Mesodermal cell (in vitro differentiated cells): Measurements from ENCODE around the gene AGBL4.

ENCODE experiments used
- H3K27ac ChIP-seq: 2 replicates; pipeline ENCODE4 v1.7.0; 2013; ENCODE audit warnings: mild to moderate bottlenecking, low read depth, low read length, moderate library complexity; ENCODE audit not compliant: severe bottlenecking
- H3K36me3 ChIP-seq: 2 replicates; pipeline ENCODE4 v1.7.1; 2013; ENCODE audit warnings: mild to moderate bottlenecking, low read length, moderate library complexity; ENCODE audit not compliant: control insufficient read depth, insufficient read depth
- H3K4me1 ChIP-seq: one replicate; pipeline ENCODE4 v1.7.1; 2013; ENCODE audit warnings: mild to moderate bottlenecking, low read length; ENCODE audit not compliant: insufficient read depth, control insufficient read depth, poor library complexity, severe bottlenecking
- H3K4me3 ChIP-seq: 2 replicates; pipeline ENCODE4 v1.7.0; 2013; ENCODE audit warnings: low read length, control low read depth, mild to moderate bottlenecking; ENCODE audit not compliant: insufficient read depth, poor library complexity, severe bottlenecking; ENCODE audit errors: extremely low read depth
- H3K9me3 ChIP-seq: 2 replicates; pipeline ENCODE4 v1.7.1; 2013; ENCODE audit warnings: mild to moderate bottlenecking, low read length, moderate library complexity; ENCODE audit not compliant: control insufficient read depth
- WGBS, 2 experiments: methylation state at CpG; one replicate each; pipeline ENCODE4 v1.1.5; 2013; ENCODE audit warnings: missing lambda C conversion rate in 2 of 2; ENCODE audit not compliant: insufficient coverage in 2 of 2; 5-methylcytosine and 5-hydroxymethylcytosine counted together

AGBL4 gene

GRCh38 chr1:49111931-49112330 is 911.8 kb downstream of the AGBL4 start:
- Histone ChIP-seq H3K27ac (no peak overlapping the region), H3K9me3 (peaks cover 32% of the 10 kb centered on the region), H3K36me3 (no peaks in the 10 kb centered on the region), H3K4me3 (no peak overlapping the region), H3K4me1 (no peaks in the 10 kb centered on the region)
- WGBS, 2 experiments = no CpG with 5 or more reads among the region's 1 CpG

DNA sequence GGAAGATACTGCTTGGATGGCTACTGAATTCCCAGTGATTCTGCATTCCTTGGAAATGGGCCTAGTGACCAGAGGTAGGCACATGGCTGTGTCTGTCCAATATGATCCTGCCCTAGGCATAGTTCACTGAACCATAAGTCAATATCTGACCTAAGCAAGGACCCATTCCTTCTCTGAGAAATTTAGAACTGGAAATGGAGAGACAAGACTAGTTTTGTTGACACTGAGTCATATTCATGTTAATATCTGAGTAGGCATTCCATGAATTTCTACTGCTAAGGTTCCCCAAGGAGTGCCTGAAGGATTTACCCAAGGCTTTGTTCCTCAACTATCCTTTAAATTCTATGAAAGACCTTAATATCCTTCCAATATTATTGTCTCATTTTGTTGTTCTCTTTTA is 917.3 kb downstream of the AGBL4 start:
- no peaks in the 10 kb centered on the region for H3K36me3 ChIP-seq
- no peak overlapping the region for H3K4me3 ChIP-seq
- H3K9me3 ChIP-seq = peaks cover 32% of the 10 kb centered on the region
- H3K4me1 ChIP-seq = no peaks in the 10 kb centered on the region
- no peak overlapping the region for H3K27ac ChIP-seq

- WGBS, 2 experiments = 33% methylated on average over 1 of the region's 3 CpGs; no CpG with 5 or more reads in 1 of the 2 experiments
- no peak overlapping the region for H3K27ac ChIP-seq
- no peaks in the 10 kb centered on the region for H3K36me3 ChIP-seq
- H3K4me1 ChIP-seq = no peaks in the 10 kb centered on the region
- no peak overlapping the region for H3K4me3 ChIP-seq
- peaks cover 34% of the 10 kb centered on the region for H3K9me3 ChIP-seq
Measured at GRCh38 chr1:49104575-49104974, 919.2 kb downstream of the AGBL4 start.

DNA sequence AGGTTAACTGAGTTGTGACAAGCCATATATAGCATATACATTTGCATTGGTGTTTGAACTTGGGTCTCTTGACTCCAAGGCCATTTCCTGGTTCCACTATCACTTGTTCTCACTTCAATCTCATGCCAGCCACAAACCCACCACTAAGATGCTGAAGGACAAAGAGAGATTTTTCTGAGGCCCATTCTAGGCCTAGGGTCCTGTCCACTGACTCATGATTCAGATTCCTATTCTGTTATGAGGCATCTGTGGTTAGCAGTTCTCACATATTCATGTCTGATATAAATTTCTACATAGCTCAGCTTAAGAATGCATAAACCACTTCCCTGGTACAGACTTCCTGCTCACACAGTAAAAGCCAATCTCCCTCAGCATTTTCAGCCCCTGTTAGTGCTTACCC is 921.0 kb downstream of the AGBL4 start:
- Histone ChIP-seq H3K9me3 (peaks cover 32% of the 10 kb centered on the region), H3K4me1 (no peaks in the 10 kb centered on the region), H3K4me3 (no peak overlapping the region), H3K36me3 (no peaks in the 10 kb centered on the region), H3K27ac (no peak overlapping the region)

DNA sequence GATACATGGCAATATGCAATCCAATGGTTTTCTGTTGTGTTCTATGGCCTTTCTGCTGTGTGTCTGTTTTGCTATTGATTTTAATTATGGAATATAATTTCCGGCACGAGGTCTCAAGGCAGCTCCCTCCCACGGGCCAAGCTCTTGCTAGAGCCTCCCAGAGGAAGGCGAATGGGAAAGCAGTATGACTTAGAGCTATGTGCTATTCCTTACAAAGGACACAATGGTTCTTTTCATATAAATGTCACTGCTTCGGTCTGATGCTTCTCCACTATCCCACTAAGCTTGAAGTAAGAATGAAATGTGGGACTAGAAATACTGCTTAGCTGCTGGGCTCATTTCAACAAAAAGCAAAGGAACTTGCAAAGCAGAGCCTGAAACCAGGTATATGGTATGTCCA is 924.9 kb downstream of the AGBL4 start:
- Histone ChIP-seq H3K4me3 (no peak overlapping the region), H3K4me1 (no peaks in the 10 kb centered on the region)
- 78% methylated on average over 4 of the region's 5 CpGs; no CpG with 5 or more reads in 1 of the 2 experiments for WGBS, 2 experiments

GRCh38 chr1:49086327-49086726 is 937.4 kb downstream of the AGBL4 start:
- Histone ChIP-seq H3K4me1 (no peaks in the 10 kb centered on the region), H3K27ac (no peak overlapping the region), H3K36me3 (no peaks in the 10 kb centered on the region), H3K9me3 (peaks cover 22% of the 10 kb centered on the region), H3K4me3 (no peak overlapping the region)
- WGBS, 2 experiments = 85% methylated on average over 2 of the region's 2 CpGs; no CpG with 5 or more reads in 1 of the 2 experiments

More for the DNA sequence above, 924.9 kb downstream of the AGBL4 start:
- Histone ChIP-seq H3K9me3 (peaks cover 25% of the 10 kb centered on the region), H3K27ac (no peak overlapping the region), H3K36me3 (no peaks in the 10 kb centered on the region)

GRCh38 chr1:49085079-49085478 is 938.7 kb downstream of the AGBL4 start:
- WGBS, 2 experiments = 52 to 69% methylated on average over 2 of the region's 3 CpGs

DNA sequence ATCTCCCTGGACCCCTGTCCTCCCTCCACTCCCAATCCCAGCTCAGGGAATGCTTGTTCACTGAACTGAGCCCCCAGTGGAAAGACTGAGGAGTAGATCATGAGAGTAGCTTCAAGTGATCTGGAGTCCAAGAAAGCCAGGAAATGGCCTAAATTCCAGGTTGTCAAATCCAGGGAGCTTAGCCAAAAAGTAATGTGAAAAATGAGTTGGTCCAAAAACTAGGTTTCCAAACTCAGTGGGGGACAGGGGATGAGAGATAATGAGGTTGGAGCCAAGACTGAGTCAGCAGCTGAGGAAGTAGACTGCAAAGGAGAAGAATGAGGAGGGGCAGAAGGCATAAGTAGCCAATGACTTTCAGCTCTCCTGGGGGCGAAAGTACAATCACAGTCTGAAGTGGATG is 963.0 kb downstream of the AGBL4 start:
- Histone ChIP-seq H3K9me3 (peaks cover 24% of the 10 kb centered on the region), H3K4me1 (no peaks in the 10 kb centered on the region), H3K27ac (no peak overlapping the region), H3K36me3 (no peaks in the 10 kb centered on the region), H3K4me3 (no peak overlapping the region)
- 80 to 83% methylated on average over 1 of the region's 1 CpG for WGBS, 2 experiments

More at GRCh38 chr1:49085079-49085478, 938.7 kb downstream of the AGBL4 start:
- Histone ChIP-seq H3K27ac (no peak overlapping the region), H3K4me3 (no peak overlapping the region), H3K36me3 (no peaks in the 10 kb centered on the region), H3K4me1 (no peaks in the 10 kb centered on the region), H3K9me3 (peaks cover 22% of the 10 kb centered on the region)

GRCh38 chr1:49059087-49059486 is 964.7 kb downstream of the AGBL4 start:
- Histone ChIP-seq H3K4me3 (no peak overlapping the region), H3K36me3 (no peaks in the 10 kb centered on the region), H3K4me1 (no peaks in the 10 kb centered on the region), H3K9me3 (peaks cover 18% of the 10 kb centered on the region), H3K27ac (no peak overlapping the region)
- WGBS, 2 experiments = 20 to 71% methylated on average over 1 to 3 of the region's 3 CpGs

- Histone ChIP-seq H3K27ac (no peak overlapping the region), H3K36me3 (no peaks in the 10 kb centered on the region), H3K4me1 (no peaks in the 10 kb centered on the region), H3K4me3 (no peak overlapping the region), H3K9me3 (no peaks in the 10 kb centered on the region)
- WGBS, 2 experiments = 69 to 83% methylated on average over 1 of the region's 1 CpG
Measured at GRCh38 chr1:49052102-49052501, 971.7 kb downstream of the AGBL4 start.

GRCh38 chr1:49051647-49052046 is 972.1 kb downstream of the AGBL4 start:
- Histone ChIP-seq H3K4me1 (no peaks in the 10 kb centered on the region), H3K27ac (no peak overlapping the region), H3K9me3 (no peaks in the 10 kb centered on the region), H3K4me3 (no peak overlapping the region), H3K36me3 (no peaks in the 10 kb centered on the region)
- no CpG with 5 or more reads among the region's 2 CpGs for WGBS, 2 experiments
